ENCODE measurements around the gene USP35. TPM values are rescaled to one million over a fixed set of nuclear protein-coding genes. Genes with fewer than 3 reads are reported as not detected.

Gene USP35
- total RNA-seq, 2 donors from 2014 or later = 8.6 to 11.2 TPM

GRCh38 chr11:78190374-78190773 lies 1.7 kb downstream of the USP35 start:
- Histone ChIP-seq H3K27ac (ENCODE audit: low read depth, low read length) (no peak overlapping the region), H3K9ac (ENCODE audit: extremely low read depth, low read length, poor library complexity, severe bottlenecking) (no peak overlapping the region), H3K36me3 (ENCODE audit: control insufficient read depth, insufficient read depth, low read length) (no peaks in the 10 kb centered on the region), H3K9me3 (ENCODE audit: control insufficient read depth, low read length) (no peaks in the 10 kb centered on the region), H3K4me1 (ENCODE audit: control insufficient read depth, insufficient read depth, low read length) (peaks cover 12% of the 10 kb centered on the region), H3K4me3 (ENCODE audit: low read length) (peak overlapping the region; percentile 84), H3K27me3 (ENCODE audit: control insufficient read depth, insufficient read depth, low read length, poor library complexity, severe bottlenecking) (no peaks in the 10 kb centered on the region)
- Mint-ChIP-seq H3K4me3 (no peak overlapping the region), H3K4me1 (peaks cover 22% of the 10 kb centered on the region), H3K9me3 (no peaks in the 10 kb centered on the region), H3K27ac (no peak overlapping the region), H3K27me3 (ENCODE audit: insufficient read depth) (peaks cover 22% of the 10 kb centered on the region), H3K36me3 (ENCODE audit: low read depth) (peaks cover 4% of the 10 kb centered on the region)
- DNase-seq = no peak
- no peak for TF ChIP-seq CTCF (conservative IDR thresholded peaks at IDR 0.05)
- WGBS, 2 experiments (ENCODE audit: insufficient coverage in 1 of 2, insufficient read length in 1 of 2) = 93% methylated on average over 3 of the region's 3 CpGs; no CpG with 5 or more reads in 1 of the 2 experiments

- H3K9me3 ChIP-seq (ENCODE audit: control insufficient read depth, low read length) = no peaks in the 10 kb centered on the region
- H3K9ac ChIP-seq (ENCODE audit: extremely low read depth, low read length, poor library complexity, severe bottlenecking) = no peak overlapping the region
- peaks cover 22% of the 10 kb centered on the region for H3K4me1 Mint-ChIP-seq
- no peak overlapping the region for H3K4me3 Mint-ChIP-seq
- H3K4me3 ChIP-seq (ENCODE audit: low read length) = no peak overlapping the region
- peaks cover 4% of the 10 kb centered on the region for H3K36me3 Mint-ChIP-seq (ENCODE audit: low read depth)
- H3K27me3 Mint-ChIP-seq (ENCODE audit: insufficient read depth) = peaks cover 22% of the 10 kb centered on the region
- H3K9me3 Mint-ChIP-seq = no peaks in the 10 kb centered on the region
- no peaks in the 10 kb centered on the region for H3K36me3 ChIP-seq (ENCODE audit: control insufficient read depth, insufficient read depth, low read length)
- 91 to 94% methylated on average over 12 to 14 of the region's 14 CpGs for WGBS, 2 experiments (ENCODE audit: insufficient coverage in 1 of 2, insufficient read length in 1 of 2)
- H3K27ac Mint-ChIP-seq = no peak overlapping the region
- H3K4me1 ChIP-seq (ENCODE audit: control insufficient read depth, insufficient read depth, low read length) = peaks cover 12% of the 10 kb centered on the region
- no peaks in the 10 kb centered on the region for H3K27me3 ChIP-seq (ENCODE audit: control insufficient read depth, insufficient read depth, low read length, poor library complexity, severe bottlenecking)
- TF ChIP-seq CTCF (conservative IDR thresholded peaks at IDR 0.05) = no peak
- no peak for DNase-seq
- no peak overlapping the region for H3K27ac ChIP-seq (ENCODE audit: low read depth, low read length)
Observed at GRCh38 chr11:78190871-78191538, 2.3 kb downstream of the USP35 start.

- Mint-ChIP-seq H3K4me3 (no peak overlapping the region), H3K4me1 (peaks cover 22% of the 10 kb centered on the region), H3K27me3 (ENCODE audit: insufficient read depth) (peaks cover 17% of the 10 kb centered on the region), H3K9me3 (no peaks in the 10 kb centered on the region), H3K27ac (no peak overlapping the region), H3K36me3 (ENCODE audit: low read depth) (peaks cover 2% of the 10 kb centered on the region)
- Histone ChIP-seq H3K27ac (ENCODE audit: low read depth, low read length) (no peak overlapping the region), H3K36me3 (ENCODE audit: control insufficient read depth, insufficient read depth, low read length) (no peaks in the 10 kb centered on the region), H3K9ac (ENCODE audit: extremely low read depth, low read length, poor library complexity, severe bottlenecking) (no peak overlapping the region), H3K4me1 (ENCODE audit: control insufficient read depth, insufficient read depth, low read length) (peaks cover 12% of the 10 kb centered on the region), H3K27me3 (ENCODE audit: control insufficient read depth, insufficient read depth, low read length, poor library complexity, severe bottlenecking) (no peaks in the 10 kb centered on the region), H3K9me3 (ENCODE audit: control insufficient read depth, low read length) (no peaks in the 10 kb centered on the region), H3K4me3 (ENCODE audit: low read length) (no peak overlapping the region)
- 78 to 87% methylated on average over 4 to 6 of the region's 6 CpGs for WGBS, 2 experiments (ENCODE audit: insufficient coverage in 1 of 2, insufficient read length in 1 of 2)
- DNase-seq = no peak
- TF ChIP-seq CTCF (conservative IDR thresholded peaks at IDR 0.05) = no peak
Observed at GRCh38 chr11:78192223-78192719, 3.6 kb downstream of the USP35 start.
